ENCODE data around the gene DHRS13. TPM values are rescaled to one million over a fixed set of nuclear protein-coding genes. Genes with fewer than 3 reads are reported as not detected.

Gene DHRS13
- total RNA-seq, 1 experiment from 2014 or later, result 5.1 TPM

GRCh38 chr17:28941251-28941650, 38.4 kb upstream of the DHRS13 start:
- Histone ChIP-seq H3F3A (ENCODE audit: low read length, unreplicated experiment) (no peaks in the 10 kb centered on the region), H3K9ac (ENCODE audit: low read length) (no peak overlapping the region), H3K9me2 (replicated peaks; ENCODE audit: low read length) (no peaks in the 10 kb centered on the region), H4K20me1 (ENCODE audit: low read length) (peaks cover 8% of the 10 kb centered on the region; the same call in 1 of the 2 replicates), H3K27me3 (ENCODE audit: low read length) (no peaks in the 10 kb centered on the region), H3K4me3 (ENCODE audit: low read length) (no peak overlapping the region), H2AFZ (ENCODE audit: low read length) (no peak overlapping the region), H3K4me1 (ENCODE audit: insufficient read depth, low read length) (peaks cover 29% of the 10 kb centered on the region), H3K27ac (ENCODE audit: low read length) (no peak overlapping the region), H3K4me2 (ENCODE audit: low read length) (no peak overlapping the region), H3K36me3 (ENCODE audit: low read depth, low read length) (peaks cover 20% of the 10 kb centered on the region; the same call in 1 of the 2 replicates), H3K9me3 (ENCODE audit: low read length) (no peaks in the 10 kb centered on the region), H3K79me2 (ENCODE audit: low read length) (peaks cover 95% of the 10 kb centered on the region)
- no peak for DNase-seq
- no TSS peak for BruUV-seq (replicated peaks)
- intact Hi-C loops (cut with micrococcal nuclease), result no loop called here
- CTCF ChIA-PET, result no interaction called here
- POLR2A ChIA-PET (ENCODE audit: unreplicated experiment), result no interaction called here
- TF ChIP-seq EZH2 (IDR thresholded peaks at IDR 0.05; ENCODE audit: low read length, unreplicated experiment) (no peak), CTCF (conservative IDR thresholded peaks at IDR 0.05; ENCODE audit: low read depth, low read length) (no peak), EZH2phosphoT487 (IDR thresholded peaks at IDR 0.05; ENCODE audit: borderline replicate concordance, low read length) (no peak)
- no peak for ATAC-seq

GRCh38 chr17:28940675-28941074, 37.8 kb upstream of the DHRS13 start:
- no peak for TF ChIP-seq CTCF (conservative IDR thresholded peaks at IDR 0.05; ENCODE audit: low read depth, low read length)
- no peak for TF ChIP-seq EZH2phosphoT487 (IDR thresholded peaks at IDR 0.05; ENCODE audit: borderline replicate concordance, low read length)
- no peak for TF ChIP-seq EZH2 (IDR thresholded peaks at IDR 0.05; ENCODE audit: low read length, unreplicated experiment)
- Histone ChIP-seq H4K20me1 (ENCODE audit: low read length) (peaks cover 8% of the 10 kb centered on the region; the same call in 1 of the 2 replicates), H3K9me3 (ENCODE audit: low read length) (no peaks in the 10 kb centered on the region), H3K27ac (ENCODE audit: low read length) (no peak overlapping the region), H3K27me3 (ENCODE audit: low read length) (no peaks in the 10 kb centered on the region), H3K79me2 (ENCODE audit: low read length) (peaks cover 96% of the 10 kb centered on the region), H3K4me2 (ENCODE audit: low read length) (no peak overlapping the region), H3K4me3 (ENCODE audit: low read length) (no peak overlapping the region), H3F3A (ENCODE audit: low read length, unreplicated experiment) (no peaks in the 10 kb centered on the region), H3K9ac (ENCODE audit: low read length) (no peak overlapping the region), H3K9me2 (replicated peaks; ENCODE audit: low read length) (no peaks in the 10 kb centered on the region), H3K36me3 (ENCODE audit: low read depth, low read length) (peaks cover 20% of the 10 kb centered on the region; the same call in 1 of the 2 replicates), H3K4me1 (ENCODE audit: insufficient read depth, low read length) (peaks cover 24% of the 10 kb centered on the region), H2AFZ (ENCODE audit: low read length) (no peak overlapping the region)
- DNase-seq (no peak), ATAC-seq (no peak)
- CTCF ChIA-PET, result no interaction called here
- no TSS peak for BruUV-seq (replicated peaks)
- intact Hi-C loops (cut with micrococcal nuclease), result no loop called here
- POLR2A ChIA-PET (ENCODE audit: unreplicated experiment), result no interaction called here

- Histone ChIP-seq H2AFZ (ENCODE audit: low read length) (no peak overlapping the region), H3K4me3 (ENCODE audit: low read length) (no peak overlapping the region), H3K4me2 (ENCODE audit: low read length) (no peak overlapping the region), H3K27me3 (ENCODE audit: low read length) (no peaks in the 10 kb centered on the region), H3K79me2 (ENCODE audit: low read length) (peaks cover 96% of the 10 kb centered on the region), H3K27ac (ENCODE audit: low read length) (no peak overlapping the region), H3F3A (ENCODE audit: low read length, unreplicated experiment) (no peaks in the 10 kb centered on the region), H3K9me2 (replicated peaks; ENCODE audit: low read length) (no peaks in the 10 kb centered on the region), H4K20me1 (ENCODE audit: low read length) (peaks cover 8% of the 10 kb centered on the region; the same call in 1 of the 2 replicates), H3K9me3 (ENCODE audit: low read length) (no peaks in the 10 kb centered on the region), H3K4me1 (ENCODE audit: insufficient read depth, low read length) (peaks cover 19% of the 10 kb centered on the region), H3K36me3 (ENCODE audit: low read depth, low read length) (peaks cover 20% of the 10 kb centered on the region; the same call in 1 of the 2 replicates), H3K9ac (ENCODE audit: low read length) (no peak overlapping the region)
- DNase-seq, result no peak
- ChIA-PET CTCF (no interaction called here), POLR2A (ENCODE audit: unreplicated experiment) (interaction anchor here (0.9 kb wide), 1 partner anchor 11 kb away, joined by 3 read pairs; the partner anchor contains the start of gene PHF12)
- intact Hi-C loops (cut with micrococcal nuclease), result no loop called here
- ATAC-seq, result no peak
- TF ChIP-seq CTCF (conservative IDR thresholded peaks at IDR 0.05; ENCODE audit: low read depth, low read length) (no peak), EZH2 (IDR thresholded peaks at IDR 0.05; ENCODE audit: low read length, unreplicated experiment) (no peak)
- no TSS peak for BruUV-seq (replicated peaks)
Observed at GRCh38 chr17:28940142-28940541, 37.3 kb upstream of the DHRS13 start.
